Cardiac fibroblast (primary cell): ENCODE measurements around the gene PRTFDC1.

Experiments used
- DNase-seq, 2 donors: peaks; one replicate each; pipeline versions ENCODE4 v3.0.0 to v3.0.0-alpha.2; 2010; ENCODE audit warnings: low read depth in 2 of 2
- H3K4me3 ChIP-seq, 2 donors: replicated peaks in 1 of 2; 1 replicate in 1 of 2; 2 replicates in 1 of 2; pipeline ENCODE4 v1.5.1; 2011; ENCODE audit warnings: low read depth in 2 of 2, low read length in 2 of 2, mild to moderate bottlenecking in 2 of 2, moderate library complexity in 1 of 2
- CTCF ChIP-seq: IDR thresholded peaks from one replicate; pipeline ENCODE4 v1.5.1; 2011; ENCODE audit warnings: low read depth, mild to moderate bottlenecking, low read length, inconsistent platforms

Gene PRTFDC1

GRCh38 chr10:24950439-24950838 lies 2.0 kb downstream of the PRTFDC1 start:
- TF ChIP-seq CTCF = no peak
- DNase-seq = no peak
- no peak overlapping the region for H3K4me3 ChIP-seq

- no peak for TF ChIP-seq CTCF
- H3K4me3 ChIP-seq = no peak overlapping the region
- peak; percentile 18 to 44 for DNase-seq
Measured at GRCh38 chr10:24949616-24950015, 2.8 kb downstream of the PRTFDC1 start.

GRCh38 chr10:24947304-24948097 lies 4.9 kb downstream of the PRTFDC1 start:
- DNase-seq = peak; percentile 57 to 76
- no peak for TF ChIP-seq CTCF
- H3K4me3 ChIP-seq = no peak overlapping the region

GRCh38 chr10:24944512-24945255 lies 7.7 kb downstream of the PRTFDC1 start:
- TF ChIP-seq CTCF = peak; percentile 14
- H3K4me3 ChIP-seq = no peak overlapping the region
- peak; percentile 71 to 76 for DNase-seq

- H3K4me3 ChIP-seq = no peak overlapping the region
- no peak for TF ChIP-seq CTCF
- DNase-seq = no peak
Measured at GRCh38 chr10:24938525-24938924, 13.9 kb downstream of the PRTFDC1 start.

- DNase-seq = peak in 1 of 2 donors; percentile 41
- TF ChIP-seq CTCF = no peak
- no peak overlapping the region for H3K4me3 ChIP-seq
Measured at GRCh38 chr10:24938076-24938475, 14.3 kb downstream of the PRTFDC1 start.
